ENCODE results near the gene INHA.

INHA gene

GRCh38 chr2:219559156-219559915 lies 12.8 kb upstream of the INHA start:
- DNase-seq (ENCODE audit: low read depth): no peak

- DNase-seq (ENCODE audit: low read depth): no peak
Observed at GRCh38 chr2:219560037-219560892, 11.8 kb upstream of the INHA start.

DNA sequence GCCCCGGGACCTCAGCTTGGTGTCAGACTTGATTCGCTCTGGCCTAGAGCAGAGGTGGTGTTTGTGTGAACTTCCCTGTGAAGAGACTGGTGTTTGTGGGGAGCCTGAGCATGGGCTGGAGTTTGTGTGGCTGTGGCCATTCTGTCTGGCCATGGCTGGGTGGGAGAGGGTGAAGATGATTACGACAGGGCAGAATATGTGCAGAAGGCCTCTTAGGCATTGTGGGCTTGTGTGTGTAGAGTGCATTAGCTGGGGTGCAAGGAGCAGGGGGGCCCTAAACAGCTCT lies 11.3 kb upstream of the INHA start:
- DNase-seq (ENCODE audit: low read depth): no peak

GRCh38 chr2:219561179-219562048 lies 10.7 kb upstream of the INHA start:
- DNase-seq (ENCODE audit: low read depth): no peak

GRCh38 chr2:219562049-219563020 lies 9.8 kb upstream of the INHA start:
- no peak for DNase-seq (ENCODE audit: low read depth)

GRCh38 chr2:219563271-219563928 lies 8.7 kb upstream of the INHA start:
- DNase-seq (ENCODE audit: low read depth): no peak

DNA sequence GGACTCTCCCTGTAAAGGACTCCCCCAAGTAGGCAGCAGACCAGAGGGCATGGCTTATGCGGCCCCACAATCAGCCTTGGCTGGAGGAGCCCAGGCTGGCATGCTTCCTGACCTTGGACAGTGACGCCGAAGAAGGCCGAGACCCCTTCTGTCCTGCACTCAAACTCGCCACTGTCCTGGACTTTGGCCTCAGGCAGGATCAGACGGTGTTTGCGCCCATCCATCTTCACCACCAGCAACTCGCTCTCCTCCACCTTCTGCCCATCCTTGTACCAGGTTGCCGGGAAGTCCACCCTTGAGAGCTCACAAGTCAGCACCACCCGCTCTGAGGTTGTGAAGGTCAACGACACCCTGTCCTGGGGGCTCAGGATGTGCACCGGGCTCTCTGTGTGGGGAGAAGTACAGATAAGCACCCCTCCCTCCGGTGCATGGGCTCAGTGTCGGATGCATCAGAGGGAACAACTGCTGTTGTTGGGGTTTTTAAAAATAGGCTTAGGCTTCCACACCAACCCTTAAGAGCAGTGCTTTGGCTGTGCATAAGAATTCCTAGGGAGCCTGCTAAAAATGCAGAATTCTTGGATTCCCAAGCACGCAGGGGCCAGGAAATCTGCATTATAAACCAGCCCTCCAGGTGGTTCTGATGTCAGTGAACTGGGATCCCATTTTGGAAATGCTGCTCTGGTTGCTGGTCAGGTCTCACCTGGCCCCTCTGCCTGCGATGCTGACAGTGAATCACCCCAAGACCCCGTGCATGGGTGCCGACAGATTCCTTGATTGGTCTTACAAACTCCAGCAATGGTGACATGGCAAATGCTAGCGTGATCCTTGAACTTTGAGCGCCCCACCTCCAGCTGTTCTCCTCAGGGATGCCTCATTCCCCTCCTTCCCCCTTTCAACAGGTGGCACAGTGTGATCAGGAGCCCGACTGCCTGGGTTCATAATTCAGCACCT lies 6.7 kb upstream of the INHA start:
- no peak for DNase-seq (ENCODE audit: low read depth)

- DNase-seq (ENCODE audit: low read depth): no peak
Observed at GRCh38 chr2:219566640-219567039, 5.5 kb upstream of the INHA start.

DNA sequence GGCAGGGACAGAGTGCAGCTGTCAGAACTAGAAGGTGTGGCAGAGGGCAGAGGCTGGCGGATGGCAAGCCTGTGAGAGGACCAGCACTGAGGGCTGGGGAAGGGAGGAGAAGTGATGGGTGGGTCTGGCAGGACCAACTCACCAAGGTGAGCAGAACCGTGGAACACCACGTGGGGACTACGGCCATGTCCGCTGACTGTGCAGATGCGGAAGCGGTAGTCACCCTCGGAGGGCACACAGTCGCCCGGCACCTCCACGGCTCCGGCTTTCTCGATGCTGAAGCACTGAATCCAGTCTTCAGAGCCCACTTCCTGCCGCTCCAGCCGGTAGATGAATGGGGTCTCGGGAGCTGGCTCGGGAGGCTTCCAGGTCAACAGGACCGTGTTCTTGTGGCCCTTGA lies 5.0 kb upstream of the INHA start:
- DNase-seq (ENCODE audit: low read depth): no peak

DNA sequence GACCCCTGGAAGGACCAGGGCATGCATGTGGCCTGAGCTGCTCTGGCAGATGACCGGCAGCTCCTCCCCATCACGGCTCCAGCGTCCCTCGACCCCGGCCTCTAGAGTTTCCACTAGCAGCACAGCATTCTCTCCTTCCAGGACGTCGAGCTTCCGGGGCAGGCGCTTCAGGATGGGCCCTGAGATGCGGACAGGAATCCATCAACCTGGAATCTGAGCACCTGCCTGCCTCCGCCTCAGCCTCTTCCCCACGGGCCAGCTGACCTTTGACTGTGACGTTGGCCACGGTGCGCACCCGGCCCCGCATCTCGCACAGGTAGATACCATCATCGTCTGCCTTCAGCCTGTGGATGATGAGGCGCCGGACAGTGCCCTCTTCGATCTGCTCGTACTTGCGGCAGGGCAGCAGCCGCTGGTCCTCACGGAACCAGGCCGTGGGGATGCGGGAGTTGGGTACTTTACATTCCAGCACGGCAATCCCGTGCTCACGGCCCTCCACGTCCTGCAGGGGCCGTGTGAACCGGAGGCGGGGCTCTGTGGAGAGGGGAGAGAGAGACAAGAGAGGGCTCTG lies 4.2 kb upstream of the INHA start:
- no peak for DNase-seq (ENCODE audit: low read depth)

DNA sequence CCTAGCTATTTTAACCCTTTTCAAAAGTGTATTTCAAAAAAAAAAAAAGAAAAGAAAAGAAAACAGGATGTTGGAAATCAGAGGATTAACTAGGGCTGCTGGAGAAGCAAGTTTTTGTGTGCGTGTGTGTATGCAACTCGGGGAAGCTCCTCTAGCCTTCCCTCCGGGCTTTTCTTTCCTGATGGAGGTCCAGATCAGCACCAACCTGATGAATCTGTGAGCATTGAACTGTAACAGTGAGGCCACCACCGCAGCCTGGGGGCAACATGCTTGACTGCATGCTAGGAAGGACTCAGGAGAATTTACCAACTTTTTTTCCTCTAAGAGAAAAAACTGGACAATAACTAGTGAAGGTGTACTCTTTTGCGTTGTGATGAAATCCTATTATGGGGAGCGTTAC lies 3.1 kb upstream of the INHA start:
- DNase-seq (ENCODE audit: low read depth): no peak

GRCh38 chr2:219569635-219570034 lies 2.5 kb upstream of the INHA start:
- DNase-seq (ENCODE audit: low read depth): no peak

- DNase-seq (ENCODE audit: low read depth): no peak
Observed at GRCh38 chr2:219570194-219570923, 1.8 kb upstream of the INHA start.

DNA sequence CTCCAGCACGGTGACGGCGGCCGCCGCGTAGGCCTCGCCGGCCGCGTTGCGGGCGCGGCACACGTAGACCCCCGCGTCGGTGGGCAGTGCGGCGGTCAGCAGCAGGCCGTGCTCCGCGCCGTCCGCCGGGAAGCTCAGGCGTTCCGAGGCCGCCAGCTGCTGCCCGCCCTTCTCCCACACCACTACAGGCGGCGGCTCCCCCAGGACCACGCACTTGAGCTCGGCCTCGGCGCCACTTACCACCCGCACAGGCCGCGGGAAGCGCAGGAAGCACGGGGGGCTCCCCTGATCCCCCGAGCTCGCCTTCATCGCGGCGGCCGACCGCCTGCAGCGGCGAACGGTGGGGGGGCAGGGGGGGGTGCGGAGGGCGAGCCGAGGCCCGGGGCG lies 1.2 kb upstream of the INHA start:
- no peak for DNase-seq (ENCODE audit: low read depth)

DNA sequence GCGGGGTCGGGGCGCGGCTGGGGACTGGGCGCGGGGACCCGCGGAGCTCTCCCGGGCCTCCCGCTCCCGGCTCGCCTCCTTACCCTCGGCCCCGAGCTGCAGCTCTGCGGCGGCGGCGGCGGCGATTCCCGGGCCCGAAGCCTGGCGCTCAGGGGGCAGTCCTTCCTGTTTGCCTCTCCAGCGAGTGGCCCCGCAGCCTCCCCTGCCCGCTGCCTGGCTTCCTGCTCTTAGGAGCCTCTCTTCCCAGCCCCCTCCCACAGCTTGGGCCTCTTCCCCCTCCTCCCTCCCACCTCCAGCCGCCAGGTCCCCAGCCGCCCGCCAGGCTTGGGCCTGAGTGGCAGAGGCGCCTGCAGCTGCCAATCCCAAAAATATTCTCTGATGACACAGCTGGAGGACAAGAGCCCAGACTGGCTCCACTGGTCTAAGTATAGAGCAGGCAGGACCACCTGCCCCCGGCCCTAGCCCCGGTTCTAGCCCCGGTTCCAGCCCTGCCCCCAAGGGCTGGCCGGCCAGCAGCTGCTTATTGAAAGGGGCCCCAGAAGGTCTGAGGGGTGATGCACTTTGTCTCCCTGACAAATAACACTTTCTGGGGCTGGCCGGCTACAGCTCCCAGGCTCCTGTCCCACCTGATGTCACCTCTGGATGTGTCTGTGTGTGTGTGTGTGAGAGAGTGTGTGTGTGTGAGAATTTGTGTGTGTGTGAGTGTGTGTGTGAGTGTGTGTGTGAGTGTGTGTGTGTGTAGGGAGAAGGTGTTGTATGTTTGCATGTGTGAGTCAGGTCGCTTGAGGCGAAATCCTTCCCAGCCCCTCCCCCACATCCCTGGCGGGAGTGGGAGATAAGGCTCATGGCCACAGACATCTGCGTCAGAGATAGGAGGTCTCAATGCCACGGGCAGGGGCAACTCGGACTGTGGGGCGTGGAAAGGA lies 536 bp upstream of the INHA start, which contains the start of gene OBSL1:
Gene OBSL1, minus strand, starts transcription at position 229 of the 926 bp plus-strand sequence. CDS start 307 bp downstream, outside the sequence.
- DNase-seq (ENCODE audit: low read depth): no peak

DNA sequence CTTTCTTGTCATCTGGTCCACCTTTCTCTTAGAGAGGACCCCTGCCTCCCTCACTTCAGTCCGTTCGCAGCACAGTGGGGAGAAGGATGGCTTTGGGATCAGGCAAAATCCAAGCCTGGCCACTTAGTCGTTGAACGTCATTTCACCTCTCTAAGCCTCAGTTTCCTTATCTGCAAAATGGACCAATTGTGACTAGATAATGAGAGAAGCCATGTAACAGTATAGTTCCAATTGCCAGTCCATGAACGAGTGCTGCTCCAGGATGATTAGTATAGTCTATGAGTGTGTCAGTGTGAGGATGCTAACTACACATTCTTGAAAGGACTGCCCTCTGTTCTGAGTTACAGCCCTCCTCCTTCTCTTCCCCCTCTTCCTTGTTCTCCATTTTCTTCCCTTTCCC lies 1.1 kb downstream of the INHA start:
- DNase-seq (ENCODE audit: low read depth): no peak
